ENCODE results near the gene STX10. TPM values are rescaled to one million over a fixed set of nuclear protein-coding genes. Genes with fewer than 3 reads are reported as not detected.

The STX10 gene
- total and polyA plus RNA-seq, 9 of the 15 experiments (the other 6 are each of a cell fraction or from before 2014, with no cell fraction given): 0.51 to 66.3 (median 31.0) TPM

- TF ChIP-seq POLR2G (IDR thresholded peaks at IDR 0.05; ENCODE audit: low read depth, low read length) (peak; percentile 67), FOXA3 (CRISPR knock-in tag; conservative IDR thresholded peaks at IDR 0.05 in 1 of 2, IDR thresholded peaks at IDR 0.05 in 1 of 2) (0 out of 4 replicates have a peak, but pooled peaks of 1 of the 2 experiments have one; percentile 30), ZBTB40 (IDR thresholded peaks at IDR 0.05) (no peak), ZBTB40 (CRISPR knock-in tag; IDR thresholded peaks at IDR 0.05) (peak; percentile 13; the same call in 1 of the 2 replicates), TEAD1 (CRISPR knock-in tag; IDR thresholded peaks at IDR 0.05) (peak in 1 of 2 experiments; percentile 8; a peak in 1 of 4 replicates), E2F6 (IDR thresholded peaks at IDR 0.05; ENCODE audit: borderline replicate concordance in 1 of 2, extremely low read depth in 1 of 2, insufficient read depth in 1 of 2, insufficient read length in 1 of 2, low read depth in 1 of 2, low read length in 1 of 2, poor library complexity in 1 of 2, severe bottlenecking in 1 of 2) (peak; percentile 29 to 45), NR1H2 (CRISPR knock-in tag; IDR thresholded peaks at IDR 0.05) (0 out of 2 replicates have a peak, but pooled peaks have one; percentile 65), PHF8 (IDR thresholded peaks at IDR 0.05; ENCODE audit: borderline replicate concordance, low read length) (peak; percentile 52; the same call in 1 of the 2 replicates), RCOR1 (IDR thresholded peaks at IDR 0.05; ENCODE audit: borderline replicate concordance in 1 of 2, low read depth in 2 of 2, low read length in 2 of 2) (0 out of 4 replicates have a peak, but pooled peaks of 1 of the 2 experiments have one; percentile 25), KAT7 (CRISPR knock-in tag; IDR thresholded peaks at IDR 0.05; ENCODE audit: borderline replicate concordance) (0 out of 2 replicates have a peak, but pooled peaks have one; percentile 54), NEUROD1 (IDR thresholded peaks at IDR 0.05; ENCODE audit: borderline replicate concordance, low read depth, low read length, partially characterized antibody) (no peak), ZNF263 (CRISPR knock-in tag; IDR thresholded peaks at IDR 0.05; ENCODE audit: borderline replicate concordance) (peak; percentile 49; the same call in 1 of the 2 replicates), RBBP5 (IDR thresholded peaks at IDR 0.05; ENCODE audit: borderline replicate concordance, insufficient read depth, low read length, poor library complexity, severe bottlenecking) (no peak), ZNF3 (CRISPR knock-in tag; IDR thresholded peaks at IDR 0.05) (no peak), FOS (IDR thresholded peaks at IDR 0.05; ENCODE audit: extremely low read depth, insufficient read length) (no peak), ZBTB1 (CRISPR knock-in tag; IDR thresholded peaks at IDR 0.05; ENCODE audit: borderline replicate concordance, low read depth) (peak; percentile 55; the same call in 1 of the 2 replicates)
Observed at GRCh38 chr19:13149628-13150186, 468 bp downstream of the STX10 start (continued).

Measured in K562 (cell line).